GM18517 (cell line): ENCODE measurements around the gene TIMM10.
"Not testable (repeated sequence)": the region's sequence is repeated elsewhere in the genome, so short reads cannot be mapped to it uniquely, and the experiment has no call there.

Experiments used
- ATAC-seq: cut with Tn5 transposase; IDR thresholded peaks from one replicate; pipeline ENCODE4 v1.9.1; 2021; ENCODE audit warnings: mild to moderate bottlenecking, moderate library complexity; ENCODE audit not compliant: unreplicated experiment

The TIMM10 gene

GRCh38 chr11:57543593-57543992 is 13.0 kb upstream of the TIMM10 start:
- ATAC-seq = no peak

GRCh38 chr11:57542582-57542981 is 12.0 kb upstream of the TIMM10 start:
- ATAC-seq = no peak

DNA sequence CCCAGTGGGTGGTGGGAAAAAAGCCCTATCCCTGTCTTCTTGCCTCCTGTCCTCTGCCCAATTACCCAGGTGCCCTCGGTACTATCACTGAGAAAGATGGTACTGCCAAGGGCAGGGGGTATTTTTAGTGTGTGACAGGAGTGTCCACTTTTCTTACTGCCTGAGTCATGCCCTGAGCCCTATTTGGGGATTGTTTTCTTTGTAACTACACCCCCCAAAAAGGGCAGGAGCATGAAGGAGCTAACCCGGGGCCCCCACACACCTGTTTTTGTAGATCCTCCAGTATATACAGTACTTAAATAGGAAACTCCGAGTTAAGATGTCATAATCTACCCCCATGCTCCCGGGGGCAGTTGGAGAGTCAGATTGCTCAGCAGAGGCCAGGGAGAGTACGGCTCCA is 10.6 kb upstream of the TIMM10 start:
- ATAC-seq = no peak

- ATAC-seq = no peak
Measured at GRCh38 chr11:57539342-57539741, 8.8 kb upstream of the TIMM10 start.

- no peak for ATAC-seq
Measured at GRCh38 chr11:57536947-57537619, 6.5 kb upstream of the TIMM10 start, which contains the start of gene SMTNL1. Gene SMTNL1, plus strand, starts transcription at chr11:57537595. Its CDS starts 5,048 bp downstream, at chr11:57542643.

DNA sequence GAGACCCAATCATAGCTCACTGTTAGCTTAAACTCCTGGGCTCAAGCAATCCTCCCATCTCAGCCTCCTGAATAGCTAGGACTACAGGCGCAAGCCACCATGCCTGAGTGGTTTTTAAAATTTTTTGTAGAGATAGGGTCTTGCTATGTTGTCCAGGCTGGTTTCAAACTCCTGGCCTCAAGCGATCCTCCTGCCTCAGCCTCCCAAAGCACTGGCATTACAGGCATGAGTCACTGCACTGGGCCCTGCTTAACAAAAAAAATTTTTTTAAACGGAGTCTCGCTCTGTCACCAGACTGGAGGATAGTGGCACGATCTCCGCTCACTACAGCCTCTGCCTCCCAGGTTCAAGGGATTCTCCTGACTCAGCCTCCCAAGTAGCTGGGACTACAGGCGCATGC is 3.9 kb upstream of the TIMM10 start:
- ATAC-seq = not testable (repeated sequence)

DNA sequence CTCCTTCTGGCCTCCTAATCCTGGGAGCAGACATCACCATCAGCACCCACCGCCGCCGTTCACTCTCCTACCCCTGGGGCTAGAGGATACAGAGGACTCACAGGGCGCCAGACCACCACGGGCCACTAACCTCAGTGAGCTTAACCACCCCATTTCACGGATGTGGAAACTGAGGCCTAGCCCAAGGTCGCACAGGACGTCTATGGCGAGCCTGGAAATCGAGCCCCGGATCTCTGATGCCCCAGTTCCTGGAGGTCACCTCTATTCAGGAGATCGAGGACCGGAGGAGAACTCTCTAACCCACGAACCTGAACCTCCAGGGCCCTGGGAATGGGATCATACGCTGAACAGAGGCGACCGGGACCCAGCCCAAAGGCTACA is 349 bp downstream of the TIMM10 start:
- no peak for ATAC-seq

GRCh38 chr11:57529012-57529411 is 1.5 kb downstream of the TIMM10 start:
- no peak for ATAC-seq

GRCh38 chr11:57527056-57527631 is 3.4 kb downstream of the TIMM10 start:
- ATAC-seq = no peak

DNA sequence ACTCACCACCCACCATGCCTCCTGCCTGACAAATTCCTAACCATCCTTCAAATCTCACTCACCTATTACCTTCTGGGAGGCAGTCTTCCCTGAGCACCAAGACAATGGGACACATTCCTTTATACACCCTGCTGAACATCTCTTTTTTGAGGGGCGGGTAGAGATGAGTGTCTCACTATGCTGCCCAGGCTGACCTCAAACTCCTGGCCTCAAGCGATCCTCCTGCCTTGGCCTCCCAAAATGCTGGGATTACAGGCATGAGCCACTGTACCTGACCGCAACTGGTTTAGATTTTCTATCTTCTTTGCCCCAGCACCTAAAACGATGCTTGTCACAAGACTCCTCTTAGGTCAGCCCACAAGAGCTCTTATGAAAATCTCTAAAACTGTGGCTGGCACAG is 7.1 kb downstream of the TIMM10 start:
- ATAC-seq = no peak

DNA sequence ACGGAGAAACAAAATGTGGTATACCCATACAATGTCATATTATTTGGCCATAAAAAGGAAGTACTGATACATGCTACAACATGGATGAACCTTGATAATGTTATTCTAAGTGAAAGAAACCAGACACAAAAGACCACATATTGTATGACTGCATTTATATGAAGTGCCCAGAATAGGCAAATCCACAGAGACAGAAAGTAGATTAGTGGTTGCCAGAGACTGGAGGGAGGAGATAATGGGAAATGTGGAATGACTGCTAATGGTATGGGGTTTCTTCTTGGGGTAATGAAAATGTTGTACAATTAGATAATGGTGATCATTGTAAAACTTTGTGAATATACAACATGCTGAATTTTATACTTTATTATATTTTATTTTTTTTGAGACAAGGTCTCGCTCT is 9.4 kb downstream of the TIMM10 start:
- no peak for ATAC-seq

DNA sequence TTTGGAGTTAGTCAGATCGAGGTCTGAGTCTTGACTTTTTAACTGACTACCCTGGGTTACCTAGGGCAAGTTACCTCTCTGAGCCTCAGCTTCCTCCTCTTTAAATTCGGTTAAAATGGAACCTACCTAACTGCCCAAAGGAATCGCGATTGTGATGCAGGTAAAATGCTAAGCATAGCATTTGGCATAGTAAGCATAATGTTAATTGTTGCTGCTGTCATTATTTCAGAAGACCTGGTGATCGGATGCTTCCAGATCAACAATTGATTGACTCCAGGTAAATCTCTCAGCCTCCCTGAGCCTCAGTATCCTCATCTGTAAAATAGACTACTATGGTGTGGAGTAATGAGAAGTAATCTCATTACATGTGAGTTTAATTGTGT is 14.5 kb downstream of the TIMM10 start:
- no peak for ATAC-seq

GRCh38 chr11:57515332-57516060 is 15.1 kb downstream of the TIMM10 start, which contains the start of gene SLC43A1:
Gene SLC43A1, minus strand, starts transcription at chr11:57515702. Its CDS starts 1,591 bp downstream, at chr11:57514111.
- ATAC-seq = peak; percentile 52

GRCh38 chr11:57514538-57515331 is 15.8 kb downstream of the TIMM10 start:
- peak; percentile 22 for ATAC-seq

DNA sequence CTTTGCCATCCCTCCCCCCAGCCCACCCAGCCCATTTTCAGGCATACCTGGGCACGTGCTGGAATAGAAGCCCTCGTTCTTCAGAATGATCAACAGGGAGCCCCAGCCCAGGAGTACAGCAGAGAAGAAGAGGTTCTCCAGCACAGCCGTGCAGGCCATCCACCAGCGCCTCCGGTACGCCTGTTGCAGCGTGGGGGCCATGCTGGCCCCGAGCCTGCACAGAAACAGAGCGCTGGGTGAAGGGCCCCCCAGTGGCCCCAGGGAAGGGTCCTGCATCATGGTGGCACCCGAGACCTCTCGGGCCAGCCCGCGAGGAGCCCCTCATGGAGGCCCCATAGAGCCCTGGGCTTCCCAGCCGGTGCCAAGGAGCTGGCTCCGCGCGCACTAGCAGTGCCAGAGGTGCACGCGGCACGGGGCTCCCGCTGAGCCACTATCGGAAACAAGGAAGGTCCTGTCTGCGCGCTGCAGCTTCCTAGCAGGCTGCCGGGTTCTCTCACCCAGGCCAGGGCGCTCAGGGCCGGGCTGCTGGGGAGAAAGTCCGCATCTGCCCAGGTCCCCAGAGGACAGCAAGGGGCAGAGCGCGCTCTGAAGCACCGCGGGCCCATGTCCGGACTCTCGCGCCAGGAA is 16.5 kb downstream of the TIMM10 start:
- peak; percentile 33 for ATAC-seq

DNA sequence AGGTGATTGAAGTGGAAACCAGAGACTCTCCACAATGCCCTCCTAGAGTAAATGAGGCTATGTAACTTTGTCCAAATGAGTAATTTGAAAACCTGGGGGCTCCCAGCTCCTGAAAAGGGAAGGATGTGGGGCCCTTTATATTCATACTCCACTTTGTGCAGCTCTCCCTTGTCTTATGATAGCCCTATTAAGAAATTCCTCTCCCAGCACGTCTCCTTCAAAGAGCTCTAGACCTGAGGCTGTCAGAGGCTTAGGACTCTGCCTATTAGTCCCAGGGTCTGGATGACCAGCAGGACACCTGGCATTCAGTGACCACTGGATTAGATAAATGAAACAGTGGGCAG is 17.1 kb downstream of the TIMM10 start:
- ATAC-seq = no peak

GRCh38 chr11:57512646-57513451 is 17.7 kb downstream of the TIMM10 start:
- ATAC-seq = no peak

DNA sequence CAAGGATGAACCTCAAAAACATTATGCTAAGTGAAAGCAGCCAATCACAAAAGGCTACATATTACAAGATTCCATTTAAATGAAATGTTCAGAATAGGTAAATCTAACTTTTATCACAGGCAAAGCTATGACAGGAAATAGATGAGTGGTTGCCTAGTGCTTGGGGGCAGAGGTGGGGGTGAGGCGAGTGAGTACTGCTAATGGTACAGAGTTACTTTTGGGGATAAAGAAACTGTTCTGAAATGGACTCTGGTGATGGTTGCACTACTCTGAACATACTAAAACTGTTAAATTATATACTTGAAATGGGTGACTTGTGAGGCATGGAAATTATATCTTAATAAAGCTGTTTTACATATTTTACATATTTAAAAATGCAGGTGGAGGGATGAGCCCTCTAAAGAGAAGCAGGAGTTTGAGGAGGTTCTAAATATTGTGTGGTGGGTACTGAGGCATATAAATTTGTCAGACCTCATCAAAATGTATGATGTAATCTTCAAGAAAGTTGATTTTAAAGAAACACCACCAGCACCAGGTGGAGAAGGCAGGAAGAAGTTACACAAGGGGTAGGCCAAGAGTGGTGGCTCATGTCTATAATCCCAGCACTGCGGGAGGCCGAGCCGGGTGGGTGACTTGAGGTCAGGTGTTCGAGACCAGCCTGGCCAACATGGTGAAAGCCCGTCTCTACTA is 18.7 kb downstream of the TIMM10 start:
- ATAC-seq = no peak

DNA sequence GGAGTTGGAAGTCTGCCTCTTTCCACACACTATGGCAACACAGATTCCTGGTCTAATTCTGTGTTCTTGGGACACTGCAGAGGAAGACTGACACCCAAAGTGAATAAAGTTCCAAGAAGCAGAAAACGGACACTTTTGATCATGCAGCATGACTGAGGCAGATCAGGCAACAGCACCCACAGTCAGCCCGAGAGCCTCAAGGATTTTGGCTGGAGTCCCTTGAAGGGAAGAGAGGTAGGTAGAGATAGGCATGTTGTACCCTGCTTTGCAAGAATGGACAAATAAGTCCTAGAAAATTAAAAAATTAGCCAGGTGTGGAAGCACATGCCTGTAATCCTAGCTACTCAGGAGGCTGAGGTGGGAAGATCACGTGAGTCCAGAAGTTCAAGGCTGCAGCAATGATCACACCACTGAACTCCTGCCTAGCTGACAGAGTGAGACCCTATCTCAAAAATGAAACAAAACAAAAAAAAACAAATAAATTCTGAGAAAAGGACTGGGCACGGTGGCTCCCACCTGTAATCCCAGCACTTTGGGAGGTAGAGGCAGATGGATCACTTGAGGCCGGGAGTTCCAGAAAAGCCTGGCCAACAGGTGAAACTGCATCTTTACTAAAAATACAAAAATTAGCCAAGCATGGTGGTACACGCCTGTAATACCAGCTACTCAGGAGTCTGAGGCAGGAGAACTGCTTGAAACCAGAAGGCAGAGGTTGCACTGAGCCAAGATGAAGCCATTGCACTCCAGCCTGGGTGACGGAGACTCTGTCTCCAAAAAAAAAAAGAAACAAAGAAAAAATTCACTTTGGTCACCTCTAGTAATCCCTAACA is 22.0 kb downstream of the TIMM10 start:
- no peak for ATAC-seq
